Measurements from ENCODE around the gene GET4.

- no peak for TF ChIP-seq MAX (IDR thresholded peaks at IDR 0.05)
- TF ChIP-seq CHD1 (IDR thresholded peaks at IDR 0.05; ENCODE audit: low read depth, low read length): no peak
- TF ChIP-seq TEAD4 (IDR thresholded peaks at IDR 0.05; ENCODE audit: low read depth, low read length): no peak
- TF ChIP-seq MAFK (IDR thresholded peaks at IDR 0.05; ENCODE audit: low read depth, low read length): no peak
- TF ChIP-seq RFX5 (IDR thresholded peaks at IDR 0.05; ENCODE audit: borderline replicate concordance, low read depth, low read length): no peak
- no peak for TF ChIP-seq ZNF274 (IDR thresholded peaks at IDR 0.05; ENCODE audit: borderline replicate concordance, extremely low read depth, low read length)
- no peak for TF ChIP-seq EP300 (IDR thresholded peaks at IDR 0.05; ENCODE audit: borderline replicate concordance in 1 of 2, low read depth in 2 of 2, low read length in 2 of 2)
Measured at GRCh38 chr7:832968-833424, 43.4 kb upstream of the GET4 start.

All from H1 (cell line).